RWPE1 (cell line): ENCODE data around the gene ABL1.

Experiments
- CTCF ChIA-PET: fragments of 350-600 bp; sonication (Branson Sonifier 250); formaldehyde crosslinking; extraction: SDS; loops from one replicate; lab custom pipeline; 2021; lab: Yijun Ruan, JAX
- POLR2A ChIA-PET: fragments of 400-600 bp; formaldehyde crosslinking; extraction: SDS; loops from one replicate; lab custom pipeline; 2020; ENCODE audit warnings: antibody characterized with exemption; ENCODE audit not compliant: low non-redundant PET; lab: Yijun Ruan, JAX
- DNase-seq: peaks from one replicate; pipeline ENCODE4 v3.0.0; 2012; ENCODE audit warnings: low spot score
- H3K27ac ChIP-seq: fragments of 450-650 bp; 2 replicates; pipeline ENCODE4 v1.5.1; 2017
- CTCF ChIP-seq: fragments of 450-650 bp; conservative IDR thresholded peaks from 2 replicates; pipeline ENCODE4 v1.5.1; 2017; ENCODE audit warnings: low read depth, mild to moderate bottlenecking

ABL1 gene

GRCh38 chr9:130885484-130886375 is 50.7 kb downstream of the ABL1 start:
- H3K27ac ChIP-seq: peak overlapping the region; percentile 75
- peak; percentile 67 for DNase-seq
- no peak for TF ChIP-seq CTCF
- POLR2A ChIA-PET: interaction anchor here (0.6 to 0.9 kb wide), 2 partner anchors 27 to 77 kb away, joined by 3 read pairs; no protein-coding TSS in a partner anchor
- CTCF ChIA-PET: interaction anchor here (0.6 to 2.1 kb wide), 15 partner anchors 10 to 190 kb away, joined by 3 to 9 read pairs (median 3); no protein-coding TSS in a partner anchor

GRCh38 chr9:130886981-130887380 is 51.9 kb downstream of the ABL1 start:
- H3K27ac ChIP-seq: peak overlapping the region; percentile 75
- DNase-seq: no peak
- CTCF ChIA-PET: interaction anchor here (0.6 to 2.1 kb wide), 4 partner anchors 17 to 747 kb away, joined by 3 to 9 read pairs (median 8); no protein-coding TSS in a partner anchor
- POLR2A ChIA-PET: interaction anchor here (0.6 kb wide), 1 partner anchor 181 kb away, joined by 3 read pairs; no protein-coding TSS in a partner anchor
- no peak for TF ChIP-seq CTCF

GRCh38 chr9:130887494-130888144 is 52.6 kb downstream of the ABL1 start:
- POLR2A ChIA-PET: no interaction called here
- CTCF ChIA-PET: interaction anchor here (0.6 to 1.5 kb wide), 3 partner anchors 21 to 40 kb away, joined by 3 to 8 read pairs (median 3); no protein-coding TSS in a partner anchor
- DNase-seq: no peak
- H3K27ac ChIP-seq: peak overlapping the region; percentile 75
- no peak for TF ChIP-seq CTCF

GRCh38 chr9:130888146-130888885 is 53.3 kb downstream of the ABL1 start:
- ChIA-PET POLR2A (no interaction called here), CTCF (interaction anchor here (0.6 to 2.0 kb wide), 6 partner anchors 19 to 176 kb away, joined by 3 to 10 read pairs (median 4); no protein-coding TSS in a partner anchor)
- H3K27ac ChIP-seq: peak overlapping the region; percentile 75
- no peak for TF ChIP-seq CTCF
- DNase-seq: no peak

- POLR2A ChIA-PET: no interaction called here
- H3K27ac ChIP-seq: no peak overlapping the region; the same call in 1 of the 2 replicates
- no peak for TF ChIP-seq CTCF
- CTCF ChIA-PET: interaction anchor here (0.7 to 2.0 kb wide), 3 partner anchors 20 to 156 kb away, joined by 4 to 10 read pairs (median 7); no protein-coding TSS in a partner anchor
- DNase-seq: no peak
Measured at GRCh38 chr9:130890124-130890523, 55.1 kb downstream of the ABL1 start.
